HepG2 (cell line): Measurements from ENCODE around the gene ACSF3. TPM values are rescaled to one million over a fixed set of nuclear protein-coding genes. Genes with fewer than 3 reads are reported as not detected.

Experiments
- DMTF1 ChIP-seq: sonication (generic); formaldehyde crosslinking; IDR thresholded peaks from 2 replicates; pipeline ENCODE4 v1.4.0; 2020; ENCODE audit warnings: mild to moderate bottlenecking, missing genetic modification reagents
- ELF3 ChIP-seq: IDR thresholded peaks from 2 replicates; pipeline ENCODE4 v1.6.1; 2016; ENCODE audit warnings: missing genetic modification reagents, missing compliant biosample characterization
- ELK4 ChIP-seq: sonication (generic); formaldehyde crosslinking; IDR thresholded peaks from 2 replicates; pipeline ENCODE4 v1.9.0; 2021; ENCODE audit warnings: missing genetic modification reagents, borderline replicate concordance
- FLYWCH1 ChIP-seq: sonication (generic); formaldehyde crosslinking; IDR thresholded peaks from 2 replicates; pipeline ENCODE4 v1.8.1; 2023; ENCODE audit warnings: mild to moderate bottlenecking, missing genetic modification reagents
- FOXP1 ChIP-seq, 2 experiments: fragments of 450-650 bp in 1 of 2; IDR thresholded peaks; 2 replicates each; pipeline ENCODE4 v1.6.1; 2017 to 2018; ENCODE audit warnings: antibody characterized with exemption in 1 of 2
- JUN ChIP-seq: sonication (generic); formaldehyde crosslinking; IDR thresholded peaks from 2 replicates; pipeline ENCODE4 v1.4.0; 2020; ENCODE audit warnings: mild to moderate bottlenecking, missing genetic modification reagents
- KLF11 ChIP-seq: IDR thresholded peaks from 2 replicates; pipeline ENCODE4 v1.6.1; 2016; ENCODE audit warnings: missing compliant biosample characterization
- MIER3 ChIP-seq: IDR thresholded peaks from 2 replicates; pipeline ENCODE4 v1.6.1; 2016; ENCODE audit warnings: missing compliant biosample characterization, borderline replicate concordance
- MLLT10 ChIP-seq: sonication (generic); formaldehyde crosslinking; IDR thresholded peaks from 2 replicates; pipeline ENCODE4 v1.4.0; 2020; ENCODE audit warnings: missing genetic modification reagents
- NFE2 ChIP-seq: sonication (generic); formaldehyde crosslinking; IDR thresholded peaks from 2 replicates; pipeline ENCODE4 v1.4.0; 2020; ENCODE audit warnings: missing genetic modification reagents
- TBL1XR1 ChIP-seq: fragments of 150-350 bp; IDR thresholded peaks from 2 replicates; pipeline ENCODE4 v1.6.1; 2014; ENCODE audit warnings: borderline replicate concordance, low read length; ENCODE audit not compliant: partially characterized antibody
- ZBTB7A ChIP-seq: sonication (generic); formaldehyde crosslinking; IDR thresholded peaks from 2 replicates; pipeline ENCODE4 v1.8.0; 2022; ENCODE audit warnings: mild to moderate bottlenecking, missing genetic modification reagents
- ZNF503 ChIP-seq: sonication (generic); formaldehyde crosslinking; IDR thresholded peaks from 2 replicates; pipeline ENCODE4 v1.4.0; 2020; ENCODE audit warnings: missing genetic modification reagents
- ZNF513 ChIP-seq: sonication (generic); formaldehyde crosslinking; conservative IDR thresholded peaks from 2 replicates; pipeline ENCODE4 v1.5.0; 2020; ENCODE audit warnings: missing genetic modification reagents
- ZNF572 ChIP-seq: sonication (generic); formaldehyde crosslinking; IDR thresholded peaks from 2 replicates; pipeline ENCODE4 v1.5.1; 2020; ENCODE audit warnings: mild to moderate bottlenecking, missing genetic modification reagents
- ZNF691 ChIP-seq: sonication (generic); formaldehyde crosslinking; IDR thresholded peaks from 2 replicates; pipeline ENCODE4 v1.4.0; 2020; ENCODE audit warnings: missing genetic modification reagents, low read depth, mild to moderate bottlenecking, borderline replicate concordance
- ZNF788 ChIP-seq: sonication (generic); formaldehyde crosslinking; IDR thresholded peaks from 2 replicates; pipeline ENCODE4 v1.5.0; 2020; ENCODE audit warnings: mild to moderate bottlenecking, missing genetic modification reagents, borderline replicate concordance
- ZNF800 ChIP-seq: sonication (generic); formaldehyde crosslinking; IDR thresholded peaks from 2 replicates; pipeline ENCODE4 v1.4.0; 2020; ENCODE audit warnings: missing genetic modification reagents
- polyA plus RNA-seq, 8 experiments: library from polyadenylated mRNA; depleted of rRNA in 3 of 8; stranded (reverse) in 7 of 8; unstranded in 1 of 8; fragments of >200 nt; fragmentation: Illumina TruSeq in 4 of 8; extraction: Trizol in 4 of 8; gene quantifications; 2 replicates each; pipeline versions ENCODE4 v1.2.1 to v1.2.3, GENCODE V29; 2011 to 2016; ENCODE audit warnings: low read depth in 4 of 8, missing spikeins in 1 of 8, mixed read lengths in 1 of 8; ENCODE audit not compliant: insufficient read depth in 1 of 8
- total RNA-seq, 5 experiments: library from RNA; depleted of rRNA; stranded (reverse); fragments of >200 nt; fragmentation: Illumina TruSeq; extraction: Trizol; gene quantifications; 2 replicates each; pipeline ENCODE4 v1.2.3, GENCODE V29; 2016; ENCODE audit warnings: low read depth in 1 of 5

The ACSF3 gene
- total and polyA plus RNA-seq, 2 of the 13 experiments (the other 11 are each of a cell fraction or from before 2014, with no cell fraction given), result 14.9 to 30.6 TPM

GRCh38 chr16:89118361-89119165 lies 24.9 kb downstream of the ACSF3 start (continued):
- TF ChIP-seq ELF3 (CRISPR knock-in tag) (peak; percentile 24; the same call in 1 of the 2 replicates), FOXP1 (IDR thresholded peaks at IDR 0.05) (no peak), FOXP1 (CRISPR knock-in tag; IDR thresholded peaks at IDR 0.05) (0 out of 2 replicates have a peak, but pooled peaks have one; percentile 17), JUN (CRISPR knock-in tag) (0 out of 2 replicates have a peak, but pooled peaks have one; percentile 60), MIER3 (CRISPR knock-in tag) (peak; percentile 74; the same call in 1 of the 2 replicates), ZNF800 (CRISPR knock-in tag) (no peak), NFE2 (CRISPR knock-in tag) (no peak), ZNF572 (CRISPR knock-in tag) (peak; percentile 64; the same call in 1 of the 2 replicates), ZBTB7A (no peak), MLLT10 (CRISPR knock-in tag) (no peak), ZNF691 (CRISPR knock-in tag) (peak; percentile 95; the same call in 1 of the 2 replicates), TBL1XR1 (peak; percentile 84), KLF11 (CRISPR knock-in tag) (no peak), ZNF513 (no peak), DMTF1 (CRISPR knock-in tag) (no peak), ELK4 (CRISPR knock-in tag) (no peak), ZNF788 (CRISPR knock-in tag) (peak; percentile 35; the same call in 1 of the 2 replicates), ZNF503 (CRISPR knock-in tag) (no peak), FLYWCH1 (CRISPR knock-in tag) (no peak)
